ENCODE measurements around the gene MOK.
"Not testable (repeated sequence)": the region's sequence is repeated elsewhere in the genome, so short reads cannot be mapped to it uniquely, and the experiment has no call there.

MOK gene

DNA sequence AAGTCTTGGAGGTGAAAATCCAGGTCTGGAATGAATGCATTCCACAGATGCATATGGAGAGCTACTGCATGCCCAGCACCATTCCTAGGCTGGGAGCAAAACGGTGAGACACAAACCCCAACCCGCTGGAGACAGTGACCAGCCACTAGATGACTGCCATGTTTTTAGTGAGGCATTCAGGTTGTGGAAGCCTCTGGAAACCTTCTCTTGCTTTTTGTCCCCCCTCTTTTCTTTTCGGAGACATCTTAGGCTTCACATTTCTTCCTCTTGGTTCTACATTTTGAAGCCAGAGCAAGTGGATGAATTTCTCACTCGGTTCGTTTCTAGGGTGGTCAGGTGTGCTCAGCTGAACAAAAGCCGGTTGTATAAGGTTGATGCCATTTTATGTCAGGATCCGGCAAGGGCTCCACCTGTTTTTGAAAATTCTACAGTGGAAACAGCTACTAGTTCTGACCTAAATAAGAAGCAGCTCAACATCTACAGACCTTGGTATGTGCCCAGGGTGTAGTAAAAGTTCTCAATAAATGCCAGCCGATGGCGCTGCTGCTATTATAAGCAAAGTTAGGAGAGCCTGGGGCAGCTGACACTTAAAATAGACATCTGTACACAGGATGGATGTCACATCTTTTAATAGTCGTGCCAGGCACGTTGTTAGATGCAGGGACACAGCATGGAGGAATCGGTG lies 12.7 kb upstream of the MOK start:
- Mint-ChIP-seq H3K4me3 (peak overlapping the region; percentile 91 to 95), H3K36me3 (peaks cover 4 to 5% of the 10 kb centered on the region in 2 donors), H3K27ac (peak overlapping the region; percentile 99), H3K9me3 (peaks cover 0 to 2% of the 10 kb centered on the region in 2 donors), H3K27me3 (peaks cover 4 to 6% of the 10 kb centered on the region in 2 donors), H3K4me1 (peaks cover 40 to 72% of the 10 kb centered on the region in 2 donors)
- ATAC-seq (replicated peaks) (no peak), DNase-seq (no peak)

DNA sequence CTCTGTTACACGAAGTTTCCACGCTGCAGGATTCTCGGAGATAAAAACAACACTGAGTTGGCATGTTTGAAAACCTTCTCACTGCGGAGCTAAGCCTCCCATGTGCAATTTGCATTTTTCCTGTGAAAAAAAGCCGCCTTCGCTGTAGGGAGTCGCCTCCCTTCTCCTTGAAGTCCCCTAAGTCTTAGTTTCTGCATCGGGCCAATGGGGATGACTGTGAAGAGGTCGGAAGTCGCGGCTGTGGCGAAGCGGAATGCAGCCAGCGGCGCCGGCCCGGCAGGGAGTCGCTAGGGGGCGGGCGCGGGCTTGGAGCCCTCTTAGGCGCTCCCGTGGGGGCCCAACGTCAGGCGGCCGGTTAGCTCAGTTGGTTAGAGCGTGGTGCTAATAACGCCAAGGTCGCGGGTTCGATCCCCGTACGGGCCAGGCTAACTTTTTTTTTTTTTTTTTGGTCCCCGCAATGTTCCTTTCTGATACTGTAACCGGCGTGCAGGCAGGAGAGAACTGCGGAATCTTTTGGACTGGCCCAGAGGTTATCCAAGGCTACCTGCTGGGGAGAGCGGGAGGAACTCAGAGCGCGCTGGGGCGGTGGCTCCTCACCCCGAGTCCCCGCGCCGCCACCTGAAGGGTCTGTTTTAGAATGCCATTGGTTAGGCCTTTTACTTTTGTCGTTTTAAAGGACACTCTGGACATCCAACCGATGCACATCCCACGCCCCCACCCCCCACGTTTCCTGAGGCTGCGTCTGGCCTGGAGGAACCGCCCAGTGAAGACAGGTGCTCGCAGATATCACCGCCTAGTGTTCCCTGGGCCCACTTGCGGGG lies 12.0 kb upstream of the MOK start:
- Mint-ChIP-seq H3K36me3 (peaks cover 4 to 5% of the 10 kb centered on the region in 2 donors), H3K4me1 (peaks cover 40 to 67% of the 10 kb centered on the region in 2 donors), H3K27ac (peak overlapping the region; percentile 99)

DNA sequence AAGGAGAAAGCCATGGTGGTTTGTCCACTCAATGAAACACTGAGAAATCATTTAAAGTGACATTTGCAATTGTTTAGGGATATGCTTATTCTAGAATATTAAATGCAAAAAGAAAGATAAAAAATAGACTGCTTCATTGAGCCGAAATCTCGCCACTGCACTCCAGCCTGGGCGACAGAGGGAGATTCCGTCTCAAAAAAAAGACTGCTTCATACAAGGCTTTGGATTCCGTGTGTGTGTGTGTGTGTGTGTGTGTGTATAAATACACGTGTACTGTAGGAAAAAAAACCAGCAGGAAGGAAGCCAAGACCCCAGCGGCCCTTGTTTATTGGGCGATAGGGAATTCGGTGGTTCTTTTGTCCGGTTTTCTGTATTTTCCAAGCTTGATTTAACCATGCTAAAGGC lies 11.4 kb upstream of the MOK start:
- ATAC-seq (replicated peaks), result no peak
- peaks cover 35 to 61% of the 10 kb centered on the region in 2 donors for H3K4me1 Mint-ChIP-seq
- peak overlapping the region; percentile 99 for H3K27ac Mint-ChIP-seq
- H3K27me3 Mint-ChIP-seq, result peaks cover 4 to 6% of the 10 kb centered on the region in 2 donors
- peaks cover 4 to 5% of the 10 kb centered on the region in 2 donors for H3K36me3 Mint-ChIP-seq
- peak overlapping the region; percentile 91 to 95 for H3K4me3 Mint-ChIP-seq
- peaks cover 0 to 2% of the 10 kb centered on the region in 2 donors for H3K9me3 Mint-ChIP-seq
- DNase-seq, result no peak

More for the DNA sequence above, 12.0 kb upstream of the MOK start:
- peak; percentile 72 to 75 for ATAC-seq (replicated peaks)
- peak; percentile 91 for DNase-seq
- peaks cover 0 to 2% of the 10 kb centered on the region in 2 donors for H3K9me3 Mint-ChIP-seq
- peak overlapping the region; percentile 91 to 95 for H3K4me3 Mint-ChIP-seq
- H3K27me3 Mint-ChIP-seq, result peaks cover 4 to 6% of the 10 kb centered on the region in 2 donors

DNA sequence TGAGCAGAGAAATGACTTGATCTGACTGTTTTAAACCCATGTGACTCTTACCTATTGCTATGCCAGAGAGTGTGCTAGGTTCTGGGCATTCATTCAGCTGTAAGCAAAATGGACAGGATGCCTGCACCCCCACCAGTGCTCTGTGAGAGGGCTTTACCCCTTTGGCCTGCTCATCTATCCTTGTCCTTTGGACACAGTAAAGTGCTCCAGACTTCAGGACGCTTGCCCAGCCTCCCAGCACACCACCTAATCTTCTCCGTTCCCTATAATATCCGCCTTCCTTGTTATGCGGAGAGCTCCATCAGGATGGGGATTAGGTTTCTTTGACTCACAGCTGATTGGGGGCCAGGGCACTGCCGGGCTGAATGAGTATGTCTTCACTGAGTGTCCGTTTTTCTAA lies 10.2 kb upstream of the MOK start:
- Mint-ChIP-seq H3K27me3 (peaks cover 4 to 6% of the 10 kb centered on the region in 2 donors), H3K9me3 (peaks cover 0 to 2% of the 10 kb centered on the region in 2 donors), H3K4me3 (peak overlapping the region; percentile 89 to 92), H3K4me1 (peaks cover 34 to 54% of the 10 kb centered on the region in 2 donors), H3K27ac (peak overlapping the region; percentile 14), H3K36me3 (peaks cover 4 to 5% of the 10 kb centered on the region in 2 donors)
- DNase-seq, result no peak
- no peak for ATAC-seq (replicated peaks)

DNA sequence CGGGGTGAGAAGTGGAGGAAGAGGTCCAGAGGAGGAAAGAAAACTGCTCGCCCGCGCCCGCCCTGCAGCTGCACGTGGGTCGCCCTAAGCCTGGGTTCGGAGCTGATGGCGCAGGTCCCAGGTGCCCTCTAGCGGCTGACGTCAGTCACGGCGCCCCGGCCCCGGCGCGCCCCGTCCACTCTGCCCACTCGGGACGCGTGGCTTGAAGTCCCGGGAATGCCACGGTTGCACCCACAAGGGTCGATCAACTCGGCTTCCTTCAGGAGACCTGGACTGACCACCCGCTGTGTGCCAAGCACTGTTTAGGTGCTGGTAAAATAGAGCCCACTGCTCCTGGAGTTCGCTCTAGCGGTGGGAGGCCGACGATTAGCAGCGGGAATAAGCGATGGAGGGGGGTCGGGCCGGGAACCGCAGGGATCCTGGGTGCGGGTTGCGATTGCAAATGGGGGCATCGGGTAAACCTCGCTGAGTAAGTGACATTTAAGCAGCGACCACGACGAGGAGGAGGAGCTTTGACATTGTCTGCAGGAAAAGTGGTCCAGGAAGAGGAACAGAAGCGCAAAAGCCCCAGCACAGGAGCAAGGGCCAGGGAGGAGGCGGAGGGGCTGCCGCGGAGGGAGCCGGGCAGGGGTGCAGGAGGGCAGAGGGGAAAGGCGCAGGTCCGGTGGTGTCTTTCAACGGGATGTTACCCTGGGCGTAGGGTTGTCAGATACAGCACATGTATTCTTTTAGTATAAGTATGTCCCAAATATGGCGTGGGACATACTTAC lies 9.5 kb upstream of the MOK start:
- Mint-ChIP-seq H3K27ac (peak overlapping the region; percentile 60), H3K36me3 (peaks cover 4 to 5% of the 10 kb centered on the region in 2 donors), H3K4me1 (peaks cover 33 to 53% of the 10 kb centered on the region in 2 donors), H3K9me3 (peaks cover 0 to 2% of the 10 kb centered on the region in 2 donors), H3K4me3 (peak overlapping the region; percentile 89 to 92), H3K27me3 (peaks cover 4 to 6% of the 10 kb centered on the region in 2 donors)
- peak; percentile 64 to 65 for ATAC-seq (replicated peaks)
- DNase-seq, result peak; percentile 71

DNA sequence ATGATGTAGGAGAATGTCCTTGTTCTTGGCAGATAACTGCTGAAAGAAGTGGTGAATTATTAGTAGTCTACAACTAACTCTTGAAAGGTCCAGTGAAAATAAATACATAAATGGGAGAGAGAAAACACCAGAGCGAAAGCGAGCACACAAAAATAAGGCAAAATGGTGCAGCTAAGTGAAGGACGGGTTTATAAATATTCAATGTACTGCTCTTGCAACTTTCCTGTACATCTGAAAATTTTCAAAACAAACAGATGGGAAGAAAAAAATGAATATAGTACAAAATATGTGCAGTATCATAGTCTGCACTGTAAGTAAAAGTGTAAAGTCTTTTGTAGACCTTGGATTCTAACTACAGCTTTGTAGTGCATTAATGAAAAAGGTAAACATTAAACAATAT lies 1.3 kb downstream of the MOK start:
- H3K36me3 Mint-ChIP-seq, result no peaks in the 10 kb centered on the region
- ATAC-seq (replicated peaks) (no peak), DNase-seq (no peak)
- no peak overlapping the region for H3K4me3 Mint-ChIP-seq
- H3K27me3 Mint-ChIP-seq, result no peaks in the 10 kb centered on the region
- H3K4me1 Mint-ChIP-seq, result peaks cover 4 to 12% of the 10 kb centered on the region in 2 donors
- no peak overlapping the region for H3K27ac Mint-ChIP-seq
- no peaks in the 10 kb centered on the region for H3K9me3 Mint-ChIP-seq

DNA sequence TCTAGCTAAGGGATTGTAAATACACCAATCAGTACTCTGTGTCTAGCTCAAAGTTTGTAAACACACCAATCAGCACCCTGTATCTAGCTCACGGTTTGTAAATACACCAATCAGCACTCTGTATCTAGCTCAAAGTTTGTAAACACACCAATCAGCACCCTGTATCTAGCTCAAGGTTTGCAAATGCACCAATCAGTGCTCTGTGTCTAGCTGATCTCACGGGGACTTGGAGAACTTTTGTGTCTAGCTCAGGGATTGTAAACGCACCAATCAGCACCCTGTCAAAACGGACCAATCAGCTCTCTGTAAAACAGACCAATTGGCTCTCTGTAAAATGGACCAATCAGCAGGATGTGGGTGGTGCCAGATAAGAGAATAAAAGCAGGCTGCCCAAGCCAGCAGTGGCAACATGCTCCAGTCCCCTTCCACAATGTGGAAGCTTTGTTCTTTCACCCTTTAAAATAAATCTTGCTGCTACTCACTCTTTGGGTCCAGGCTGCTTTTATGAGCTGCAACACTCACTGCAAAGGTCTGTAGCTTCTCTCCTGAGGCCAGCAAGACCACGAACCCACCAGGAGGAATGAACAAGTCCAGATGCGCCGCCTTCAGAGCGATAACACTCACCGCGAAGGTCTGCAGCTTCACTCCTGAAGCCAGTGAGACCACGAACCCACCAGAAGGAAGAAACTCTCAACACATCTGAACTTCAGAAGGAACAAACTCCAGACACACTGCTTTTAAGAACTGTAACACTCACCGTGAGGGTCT lies 6.5 kb downstream of the MOK start:
- H3K9me3 Mint-ChIP-seq; H3K27me3 Mint-ChIP-seq; ATAC-seq (replicated peaks); H3K4me1 Mint-ChIP-seq; H3K36me3 Mint-ChIP-seq; H3K4me3 Mint-ChIP-seq; DNase-seq; H3K27ac Mint-ChIP-seq: not testable (repeated sequence)

DNA sequence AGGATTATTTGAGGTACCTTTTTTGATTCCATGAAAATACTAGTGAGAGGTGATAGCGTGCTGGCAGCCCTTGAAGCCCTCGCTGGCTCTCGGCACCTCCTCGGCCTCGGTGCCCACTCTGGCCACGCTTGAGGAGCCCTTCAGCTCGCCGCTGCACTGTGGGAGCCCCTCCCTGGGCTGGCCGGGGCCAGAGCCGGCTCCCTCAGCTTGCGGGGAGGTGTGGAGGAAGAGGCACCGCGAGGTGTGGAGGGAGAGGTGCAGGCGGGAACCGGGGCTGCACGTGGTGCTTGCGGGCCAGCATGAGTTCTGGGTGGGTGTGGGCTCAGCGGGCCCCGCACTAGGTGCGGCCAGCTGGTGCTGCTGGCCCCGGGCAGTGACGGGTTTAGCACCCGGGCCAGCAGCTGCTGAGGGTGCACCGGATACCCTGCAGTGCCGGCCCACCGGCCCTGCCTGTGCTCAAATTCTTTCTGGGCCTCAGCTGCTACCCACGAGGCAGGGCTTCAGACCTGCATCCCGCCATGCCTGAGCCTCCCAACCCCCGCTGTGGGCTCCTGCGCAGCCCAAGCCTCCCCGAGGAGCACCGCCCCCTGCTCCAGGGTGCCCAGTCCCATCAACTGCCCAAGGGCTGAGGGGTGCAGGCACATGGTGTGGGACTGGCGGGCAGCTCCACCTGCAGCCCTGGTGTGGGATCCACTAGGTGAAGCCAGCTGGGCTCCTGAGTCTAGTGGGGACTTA lies 7.4 kb downstream of the MOK start:
- Mint-ChIP-seq H3K4me3 (no peak overlapping the region), H3K27ac (no peak overlapping the region), H3K9me3 (peaks cover 0 to 2% of the 10 kb centered on the region in 2 donors), H3K4me1 (no peaks in the 10 kb centered on the region), H3K27me3 (no peaks in the 10 kb centered on the region), H3K36me3 (no peaks in the 10 kb centered on the region)
- DNase-seq (no peak), ATAC-seq (replicated peaks) (no peak)

DNA sequence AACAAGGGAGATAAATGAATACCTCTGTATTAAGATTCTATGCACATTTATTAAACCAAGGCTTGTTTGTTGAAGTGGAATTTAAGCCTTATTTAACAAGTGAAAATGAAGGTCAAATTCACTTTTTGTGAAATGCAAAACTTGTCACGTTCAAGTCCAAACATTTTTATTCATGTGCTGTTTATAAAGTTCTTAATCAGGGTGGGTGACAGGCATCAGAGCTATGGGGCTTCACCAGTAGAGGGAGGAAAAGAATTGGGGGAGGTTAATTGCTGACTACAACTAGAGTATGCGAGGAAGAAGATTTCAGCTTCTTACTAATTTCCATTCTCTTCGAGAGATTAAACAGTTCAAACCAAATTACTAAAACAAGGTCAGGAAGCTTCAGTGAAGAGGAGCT lies 9.7 kb downstream of the MOK start:
- Mint-ChIP-seq H3K4me3 (no peak overlapping the region), H3K4me1 (no peaks in the 10 kb centered on the region), H3K27ac (no peak overlapping the region), H3K9me3 (peaks cover 0 to 2% of the 10 kb centered on the region in 2 donors), H3K27me3 (no peaks in the 10 kb centered on the region), H3K36me3 (no peaks in the 10 kb centered on the region)
- DNase-seq, result no peak
- no peak for ATAC-seq (replicated peaks)

DNA sequence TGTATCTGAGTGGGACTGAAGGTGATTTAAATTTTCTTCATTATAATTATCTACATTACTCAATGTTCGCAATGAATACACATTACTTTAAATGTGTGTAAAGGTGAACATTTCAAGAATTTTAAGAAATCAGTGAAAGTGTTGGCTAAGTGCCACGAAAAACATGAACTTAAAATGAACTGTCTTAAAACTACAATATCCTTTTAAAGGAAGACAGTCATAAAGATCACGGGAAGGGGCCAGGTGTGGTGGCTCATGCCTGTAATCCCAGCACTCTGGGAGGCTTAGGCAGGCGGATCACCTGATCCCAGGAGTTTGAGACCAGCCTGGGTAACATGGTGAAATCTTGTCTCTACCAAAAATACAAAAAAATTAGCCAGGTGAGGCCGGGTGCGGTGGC lies 11.2 kb downstream of the MOK start:
- ATAC-seq (replicated peaks) (no peak), DNase-seq (no peak)
- no peak overlapping the region for H3K4me3 Mint-ChIP-seq
- H3K36me3 Mint-ChIP-seq, result no peaks in the 10 kb centered on the region
- H3K9me3 Mint-ChIP-seq, result peaks cover 0 to 2% of the 10 kb centered on the region in 2 donors
- H3K27ac Mint-ChIP-seq, result no peak overlapping the region
- no peaks in the 10 kb centered on the region for H3K4me1 Mint-ChIP-seq
- H3K27me3 Mint-ChIP-seq, result no peaks in the 10 kb centered on the region

DNA sequence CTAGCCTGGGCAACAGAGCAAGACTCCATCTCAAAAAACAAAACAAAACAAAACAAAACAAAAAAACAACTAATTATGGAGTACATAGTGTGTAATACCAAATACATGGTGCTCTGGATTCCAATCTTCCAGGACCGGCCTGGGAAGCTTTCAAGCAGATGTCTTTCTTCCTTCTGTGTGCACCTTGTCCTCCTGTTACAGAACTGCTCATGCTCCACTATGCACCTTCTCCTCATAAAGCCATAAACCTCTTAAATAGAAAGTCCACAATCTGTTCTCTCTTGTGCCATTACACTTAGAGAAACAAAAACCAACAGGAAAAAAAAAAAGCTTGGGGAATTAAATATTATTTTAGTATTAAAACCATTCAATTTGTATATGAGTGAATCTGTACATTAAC lies 12.5 kb downstream of the MOK start:
- DNase-seq, result no peak
- Mint-ChIP-seq H3K9me3 (no peaks in the 10 kb centered on the region), H3K4me1 (no peaks in the 10 kb centered on the region), H3K36me3 (no peaks in the 10 kb centered on the region), H3K27me3 (no peaks in the 10 kb centered on the region), H3K4me3 (no peak overlapping the region), H3K27ac (no peak overlapping the region)
- no peak for ATAC-seq (replicated peaks)

DNA sequence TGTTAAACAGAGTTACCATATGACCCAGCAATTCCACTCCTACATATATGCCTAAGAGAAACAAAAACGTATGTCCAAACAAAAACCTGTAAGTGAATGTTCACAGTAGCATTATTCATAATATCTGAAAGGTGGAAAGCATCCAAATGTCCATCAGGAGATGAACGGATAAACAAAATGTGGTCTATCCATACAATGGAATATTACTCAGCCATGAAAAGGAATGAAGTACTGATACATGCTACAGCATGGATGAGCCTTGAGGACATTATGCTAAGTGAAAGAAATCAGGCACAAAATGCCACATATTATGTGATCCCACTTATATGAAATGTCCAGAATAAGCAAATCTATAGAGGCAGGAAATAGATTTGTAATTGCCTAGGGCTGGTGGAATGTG lies 16.8 kb downstream of the MOK start:
- Mint-ChIP-seq H3K4me1 (no peaks in the 10 kb centered on the region), H3K27ac (no peak overlapping the region), H3K27me3 (peaks cover 0 to 3% of the 10 kb centered on the region in 2 donors), H3K9me3 (no peaks in the 10 kb centered on the region), H3K36me3 (no peaks in the 10 kb centered on the region), H3K4me3 (no peak overlapping the region)
- no peak for ATAC-seq (replicated peaks)
- DNase-seq, result no peak

DNA sequence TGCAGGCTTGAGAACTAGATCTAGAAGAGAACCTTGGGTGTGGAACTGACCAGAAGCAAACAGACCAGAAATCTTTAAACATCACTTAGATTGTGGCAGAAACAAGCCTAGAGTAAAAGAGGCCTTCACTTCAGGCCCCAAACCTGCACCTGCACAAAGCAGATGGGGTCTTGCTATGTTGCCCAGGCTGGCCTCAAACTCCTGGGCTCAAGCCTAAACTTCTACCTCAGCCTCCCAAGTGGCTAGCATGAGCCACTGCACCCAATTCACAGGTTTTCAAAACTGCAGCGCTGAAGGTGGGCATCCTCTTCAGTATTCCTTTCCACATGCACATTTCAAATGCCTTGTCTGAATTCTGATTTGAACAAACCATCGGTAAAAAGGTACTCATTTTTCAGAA lies 19.9 kb downstream of the MOK start:
- no peak overlapping the region for H3K4me3 Mint-ChIP-seq
- ATAC-seq (replicated peaks) (no peak), DNase-seq (no peak)
- H3K4me1 Mint-ChIP-seq, result no peaks in the 10 kb centered on the region
- H3K27me3 Mint-ChIP-seq, result peaks cover 0 to 3% of the 10 kb centered on the region in 2 donors
- no peaks in the 10 kb centered on the region for H3K9me3 Mint-ChIP-seq
- H3K27ac Mint-ChIP-seq, result no peak overlapping the region
- H3K36me3 Mint-ChIP-seq, result no peaks in the 10 kb centered on the region

All from stimulated activated naive B cell treated with anti-CD40 and anti-IgM and Interleukin-4, amounts not matched to agents 10 μg/mL and 1 μg/mL and 100 μg/mL, for 72 hours (primary cell).